ENCODE results near the gene MST1R.

The MST1R gene

DNA sequence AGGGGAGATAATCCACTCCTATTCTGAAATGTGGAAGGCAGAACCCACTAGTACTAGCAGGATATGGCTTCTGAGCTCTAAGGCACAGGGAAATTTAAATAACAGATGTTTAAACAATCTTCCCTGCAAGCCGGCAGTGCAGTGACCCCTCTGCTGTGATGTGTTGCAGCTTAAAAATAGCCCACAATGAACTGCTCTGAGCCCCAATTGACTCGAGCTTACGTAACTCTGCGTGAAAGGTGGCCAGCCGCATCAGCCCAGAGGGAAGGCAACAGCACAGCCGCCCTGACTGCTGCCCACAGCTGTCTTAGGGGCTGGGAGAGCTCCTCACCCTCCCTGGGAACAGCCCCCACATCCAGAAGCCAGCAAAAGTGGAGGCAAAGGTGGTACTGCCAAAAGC lies 21.5 kb downstream of the MST1R start:
- DNase-seq (ENCODE audit: insufficient read length, low spot score) (no peak), FAIRE-seq (no peak)
- TF ChIP-seq POU2F2 (IDR thresholded peaks at IDR 0.05; ENCODE audit: low read depth, low read length), result no peak
- no peak for TF ChIP-seq TAF1 (IDR thresholded peaks at IDR 0.05; ENCODE audit: low read depth, low read length)
- no peak for TF ChIP-seq POLR2A (IDR thresholded peaks at IDR 0.05; ENCODE audit: low read depth, low read length)
- no peak for TF ChIP-seq PAX5 (IDR thresholded peaks at IDR 0.05; ENCODE audit: insufficient read depth, low read length, severe bottlenecking)
- no peak for TF ChIP-seq POLR2AphosphoS5 (IDR thresholded peaks at IDR 0.05; ENCODE audit: low read depth, low read length)
- no peak for TF ChIP-seq SPI1 (IDR thresholded peaks at IDR 0.05; ENCODE audit: low read depth, low read length)

DNA sequence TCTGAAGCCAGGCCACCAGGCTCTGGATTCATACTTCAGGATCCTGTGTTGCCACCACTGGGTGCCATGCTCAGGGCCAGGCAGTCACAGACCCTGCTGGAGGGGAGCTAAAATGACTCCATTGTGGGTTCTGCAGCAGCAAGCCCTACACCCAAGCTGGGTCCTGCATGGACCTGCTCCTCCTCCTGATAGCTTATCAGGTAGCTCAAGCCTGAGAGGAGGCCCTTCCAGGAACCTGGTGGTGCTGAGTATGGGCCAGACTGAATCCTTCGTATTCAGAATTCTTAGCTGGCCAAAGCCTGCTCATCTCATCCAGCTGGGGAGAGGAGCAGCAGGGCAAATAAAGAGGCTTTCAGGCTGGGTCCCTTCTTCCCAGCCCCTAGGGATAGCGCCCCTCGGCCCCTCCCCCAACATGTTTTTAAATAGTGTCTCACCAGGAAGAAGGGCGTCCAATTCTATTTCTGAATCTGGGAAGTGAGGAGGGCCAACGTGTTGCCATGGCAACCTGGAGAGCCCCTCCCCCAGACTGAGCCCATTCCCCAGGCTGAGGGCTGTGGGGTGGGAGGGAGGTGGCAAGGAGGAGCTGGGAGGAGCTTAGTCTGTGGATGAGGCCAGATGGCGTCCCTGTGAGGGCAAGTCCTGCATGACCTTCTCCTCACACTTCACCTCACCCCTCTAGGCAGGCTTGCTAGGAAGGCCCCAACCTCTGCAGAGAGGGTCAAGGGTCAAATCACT lies 22.9 kb downstream of the MST1R start:
- no peak for DNase-seq (ENCODE audit: insufficient read length, low spot score)
- FAIRE-seq, result no peak
- no peak for TF ChIP-seq TAF1 (IDR thresholded peaks at IDR 0.05; ENCODE audit: low read depth, low read length)

DNA sequence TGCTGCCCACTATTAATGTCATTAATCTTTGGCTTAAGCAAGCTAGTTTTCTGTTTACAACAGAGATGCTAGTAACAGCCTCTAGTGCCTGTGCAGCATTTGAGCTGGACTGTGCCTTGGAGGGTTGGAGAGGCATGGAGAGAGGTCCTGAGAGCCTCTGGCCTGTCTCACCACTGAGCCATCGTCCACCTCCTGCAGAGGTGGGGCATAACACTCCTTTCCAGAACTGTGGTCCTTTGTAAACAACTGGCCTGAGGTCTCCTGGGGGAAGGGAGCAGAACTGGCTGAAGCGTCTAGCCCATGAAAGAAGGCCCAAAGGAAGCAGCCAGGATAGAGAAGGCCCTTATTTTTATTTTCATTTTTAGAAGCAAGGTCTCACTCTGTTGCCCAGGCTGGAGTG lies 24.0 kb downstream of the MST1R start:
- FAIRE-seq (no peak), DNase-seq (ENCODE audit: insufficient read length, low spot score) (no peak)
- no peak for TF ChIP-seq PAX5 (IDR thresholded peaks at IDR 0.05; ENCODE audit: insufficient read depth, low read length, severe bottlenecking)
- no peak for TF ChIP-seq POU2F2 (IDR thresholded peaks at IDR 0.05; ENCODE audit: low read depth, low read length)
- TF ChIP-seq POLR2AphosphoS5 (IDR thresholded peaks at IDR 0.05; ENCODE audit: low read depth, low read length), result no peak
- no peak for TF ChIP-seq TAF1 (IDR thresholded peaks at IDR 0.05; ENCODE audit: low read depth, low read length)
- no peak for TF ChIP-seq SPI1 (IDR thresholded peaks at IDR 0.05; ENCODE audit: low read depth, low read length)
- TF ChIP-seq POLR2A (IDR thresholded peaks at IDR 0.05; ENCODE audit: low read depth, low read length), result no peak

DNA sequence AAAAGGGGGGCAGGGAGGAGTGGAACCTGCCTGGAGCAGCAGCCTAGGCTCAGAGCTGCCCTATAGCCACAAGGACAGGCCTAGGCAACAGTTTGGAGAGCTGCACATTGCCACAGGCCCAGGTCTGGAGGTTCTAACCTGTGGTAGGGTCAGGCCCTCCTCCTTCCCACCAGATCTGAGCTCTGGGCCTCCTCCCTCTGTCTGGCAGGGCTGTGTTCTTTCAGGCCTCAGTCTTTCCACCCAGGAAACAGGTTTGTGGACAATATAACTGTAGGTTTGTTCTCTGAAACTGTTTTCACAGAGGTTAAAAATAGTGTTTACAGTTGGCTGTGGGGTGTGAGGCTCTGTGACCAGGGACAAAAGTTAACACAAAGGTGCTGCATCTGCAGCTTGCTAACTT lies 25.0 kb downstream of the MST1R start:
- FAIRE-seq (no peak), DNase-seq (ENCODE audit: insufficient read length, low spot score) (no peak)
- TF ChIP-seq TAF1 (IDR thresholded peaks at IDR 0.05; ENCODE audit: low read depth, low read length), result no peak
- no peak for TF ChIP-seq POU2F2 (IDR thresholded peaks at IDR 0.05; ENCODE audit: low read depth, low read length)
- no peak for TF ChIP-seq POLR2A (IDR thresholded peaks at IDR 0.05; ENCODE audit: low read depth, low read length)
- TF ChIP-seq SPI1 (IDR thresholded peaks at IDR 0.05; ENCODE audit: low read depth, low read length), result no peak

DNA sequence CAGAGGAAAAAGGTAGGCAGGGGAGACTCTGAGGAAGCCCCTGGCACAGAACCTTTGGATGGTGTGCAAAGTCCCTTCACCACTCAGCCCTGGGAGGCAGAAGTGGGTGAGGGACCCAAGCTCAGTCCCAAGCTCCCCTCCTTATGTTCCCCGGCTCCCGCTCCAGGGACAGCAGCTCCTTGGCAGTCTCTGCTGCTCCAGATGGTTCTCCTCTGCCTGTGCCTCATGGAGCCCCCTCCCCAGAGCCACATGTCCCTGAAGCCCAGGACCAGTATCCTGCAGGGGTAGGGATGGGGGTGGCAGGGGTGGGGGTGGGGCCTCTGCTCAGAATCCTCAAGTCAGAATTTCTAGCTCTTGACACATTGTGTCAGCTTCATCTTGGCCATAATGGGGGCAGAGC lies 26.0 kb downstream of the MST1R start:
- TF ChIP-seq POU2F2 (IDR thresholded peaks at IDR 0.05; ENCODE audit: low read depth, low read length) (no peak), TAF1 (IDR thresholded peaks at IDR 0.05; ENCODE audit: low read depth, low read length) (no peak), POLR2AphosphoS5 (IDR thresholded peaks at IDR 0.05; ENCODE audit: low read depth, low read length) (no peak), PAX5 (IDR thresholded peaks at IDR 0.05; ENCODE audit: insufficient read depth, low read length, severe bottlenecking) (no peak), SPI1 (IDR thresholded peaks at IDR 0.05; ENCODE audit: low read depth, low read length) (no peak), POLR2A (IDR thresholded peaks at IDR 0.05; ENCODE audit: low read depth, low read length) (no peak)
- FAIRE-seq (no peak), DNase-seq (ENCODE audit: insufficient read length, low spot score) (no peak)

DNA sequence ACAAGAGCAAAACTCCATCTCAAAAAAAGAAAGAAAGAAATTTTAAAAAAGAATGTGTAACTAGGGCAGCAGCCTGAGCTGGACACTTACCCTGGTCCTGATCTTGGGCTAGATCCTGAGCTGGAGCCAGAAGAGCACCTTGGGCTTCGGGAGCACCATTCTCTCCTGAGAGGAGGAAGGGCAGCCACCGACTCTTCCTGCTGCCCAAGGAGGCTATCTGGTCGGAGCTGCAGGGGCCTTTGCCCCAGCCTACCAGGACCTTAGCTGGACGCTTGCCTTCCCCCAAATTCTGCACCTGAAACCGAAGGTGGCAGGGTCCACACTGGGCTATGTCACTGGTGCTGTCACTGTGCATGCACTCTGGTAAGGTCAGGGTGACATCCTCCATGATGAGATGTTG lies 27.1 kb downstream of the MST1R start:
- DNase-seq (ENCODE audit: insufficient read length, low spot score) (no peak), FAIRE-seq (no peak)
- TF ChIP-seq POU2F2 (IDR thresholded peaks at IDR 0.05; ENCODE audit: low read depth, low read length), result no peak
- TF ChIP-seq POLR2AphosphoS5 (IDR thresholded peaks at IDR 0.05; ENCODE audit: low read depth, low read length), result no peak
- no peak for TF ChIP-seq TAF1 (IDR thresholded peaks at IDR 0.05; ENCODE audit: low read depth, low read length)
- TF ChIP-seq POLR2A (IDR thresholded peaks at IDR 0.05; ENCODE audit: low read depth, low read length), result no peak
- no peak for TF ChIP-seq PAX5 (IDR thresholded peaks at IDR 0.05; ENCODE audit: insufficient read depth, low read length, severe bottlenecking)
- TF ChIP-seq SPI1 (IDR thresholded peaks at IDR 0.05; ENCODE audit: low read depth, low read length), result no peak

DNA sequence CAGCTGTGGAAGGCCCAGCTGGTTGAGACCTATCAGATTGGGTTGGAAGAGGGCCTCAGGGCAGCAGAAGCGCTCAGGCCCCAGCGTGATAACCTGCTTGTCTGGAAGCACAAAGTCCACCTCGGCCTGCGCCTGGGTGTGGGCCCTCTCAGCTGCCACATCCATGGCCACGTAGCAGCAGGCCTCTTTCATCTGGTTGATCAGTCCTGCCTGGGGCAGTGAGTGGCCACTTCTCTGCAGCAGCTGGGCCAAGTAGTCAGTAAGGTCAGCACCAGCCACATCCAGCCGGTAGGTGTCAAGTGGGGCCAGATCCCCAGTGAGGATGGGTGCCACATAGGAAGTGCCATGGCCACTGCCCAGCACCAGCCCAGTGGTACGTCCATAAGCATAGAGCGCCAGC lies 30.1 kb downstream of the MST1R start:
- FAIRE-seq, result no peak

DNA sequence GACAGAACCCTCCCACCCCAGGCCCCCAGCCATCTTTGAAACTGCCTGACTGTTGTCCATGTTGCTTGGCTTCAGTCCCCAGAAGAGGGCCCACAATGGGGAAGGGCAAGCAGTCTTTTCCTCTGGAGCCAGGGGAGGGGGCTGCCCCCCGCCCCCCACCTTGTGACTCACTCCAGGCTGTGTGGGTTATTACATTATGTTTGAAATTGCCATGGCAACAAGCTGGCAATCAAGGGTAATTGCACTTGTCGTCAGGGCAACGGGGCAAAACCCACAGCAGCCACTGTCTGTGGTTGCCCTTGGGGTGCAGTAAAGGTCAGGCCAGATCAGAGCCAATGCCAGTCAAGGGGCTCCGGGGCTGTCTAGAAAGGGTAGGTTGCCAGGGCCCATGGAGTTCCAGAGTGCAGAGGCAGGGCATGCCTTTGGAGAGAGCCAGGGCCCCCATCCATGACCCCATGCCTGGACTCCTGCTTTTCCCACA lies 30.8 kb downstream of the MST1R start:
- FAIRE-seq, result no peak
- TF ChIP-seq SPI1 (IDR thresholded peaks at IDR 0.05; ENCODE audit: low read depth, low read length) (no peak), POLR2AphosphoS5 (IDR thresholded peaks at IDR 0.05; ENCODE audit: low read depth, low read length) (no peak), POU2F2 (IDR thresholded peaks at IDR 0.05; ENCODE audit: low read depth, low read length) (no peak), PAX5 (IDR thresholded peaks at IDR 0.05; ENCODE audit: insufficient read depth, low read length, severe bottlenecking) (no peak), TAF1 (IDR thresholded peaks at IDR 0.05; ENCODE audit: low read depth, low read length) (no peak), POLR2A (IDR thresholded peaks at IDR 0.05; ENCODE audit: low read depth, low read length) (no peak)
- no peak for DNase-seq (ENCODE audit: insufficient read length, low spot score)

More for the DNA sequence above, 30.1 kb downstream of the MST1R start:
- TF ChIP-seq POU2F2 (IDR thresholded peaks at IDR 0.05; ENCODE audit: low read depth, low read length) (no peak), TAF1 (IDR thresholded peaks at IDR 0.05; ENCODE audit: low read depth, low read length) (no peak), POLR2A (IDR thresholded peaks at IDR 0.05; ENCODE audit: low read depth, low read length) (no peak), SPI1 (IDR thresholded peaks at IDR 0.05; ENCODE audit: low read depth, low read length) (no peak), PAX5 (IDR thresholded peaks at IDR 0.05; ENCODE audit: insufficient read depth, low read length, severe bottlenecking) (no peak), POLR2AphosphoS5 (IDR thresholded peaks at IDR 0.05; ENCODE audit: low read depth, low read length) (no peak)
- DNase-seq (ENCODE audit: insufficient read length, low spot score), result no peak

DNA sequence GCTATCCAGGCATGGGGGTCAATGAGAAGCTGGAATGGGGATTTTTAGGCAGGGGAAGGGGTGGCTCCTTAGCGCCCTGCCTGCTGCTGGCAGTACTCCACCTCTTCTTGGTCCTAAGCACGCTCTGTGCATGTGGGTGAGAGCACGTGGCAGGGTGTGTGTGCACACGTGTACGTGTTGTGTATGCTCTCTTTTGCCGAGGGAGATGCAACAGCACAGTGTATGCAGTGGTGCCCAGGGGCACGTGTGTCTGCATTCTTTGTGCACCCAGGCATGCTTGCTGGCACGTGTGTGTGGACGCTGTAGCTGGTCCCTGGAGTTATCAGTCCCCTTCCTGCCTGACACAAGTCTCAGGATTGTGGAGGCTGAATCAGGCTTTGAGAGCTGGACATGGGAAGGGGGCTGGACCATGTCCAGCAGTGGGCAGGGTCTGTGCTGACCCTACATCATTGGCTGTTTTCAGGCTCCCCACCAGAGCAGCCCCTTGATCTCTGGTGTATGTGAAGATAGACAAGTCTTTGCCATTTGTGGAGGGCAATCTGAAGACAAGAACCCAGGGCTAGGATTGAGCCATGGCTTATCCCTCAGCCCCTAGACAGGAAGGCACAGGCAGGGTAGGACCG lies 32.0 kb downstream of the MST1R start:
- FAIRE-seq, result no peak
- DNase-seq (ENCODE audit: insufficient read length, low spot score), result no peak
- TF ChIP-seq TAF1 (IDR thresholded peaks at IDR 0.05; ENCODE audit: low read depth, low read length) (no peak), POLR2AphosphoS5 (IDR thresholded peaks at IDR 0.05; ENCODE audit: low read depth, low read length) (no peak), POLR2A (IDR thresholded peaks at IDR 0.05; ENCODE audit: low read depth, low read length) (no peak), POU2F2 (IDR thresholded peaks at IDR 0.05; ENCODE audit: low read depth, low read length) (no peak), PAX5 (IDR thresholded peaks at IDR 0.05; ENCODE audit: insufficient read depth, low read length, severe bottlenecking) (no peak), SPI1 (IDR thresholded peaks at IDR 0.05; ENCODE audit: low read depth, low read length) (no peak)
